SIG-M5 treated with dmso at 0.1 percent for 504 hours (cell line): ENCODE results near the gene SERBP1.
A peak's percentile ranks its signal among the peaks of the same experiment; 100 is the strongest.
"Not testable (repeated sequence)": the region's sequence is repeated elsewhere in the genome, so short reads cannot be mapped to it uniquely, and the experiment has no call there.

Experiments used
- DNase-seq: peaks from one replicate; lab custom pipeline; 2025; ENCODE audit not compliant: unreplicated experiment; lab: John Stamatoyannopoulos, UW

The SERBP1 gene

DNA sequence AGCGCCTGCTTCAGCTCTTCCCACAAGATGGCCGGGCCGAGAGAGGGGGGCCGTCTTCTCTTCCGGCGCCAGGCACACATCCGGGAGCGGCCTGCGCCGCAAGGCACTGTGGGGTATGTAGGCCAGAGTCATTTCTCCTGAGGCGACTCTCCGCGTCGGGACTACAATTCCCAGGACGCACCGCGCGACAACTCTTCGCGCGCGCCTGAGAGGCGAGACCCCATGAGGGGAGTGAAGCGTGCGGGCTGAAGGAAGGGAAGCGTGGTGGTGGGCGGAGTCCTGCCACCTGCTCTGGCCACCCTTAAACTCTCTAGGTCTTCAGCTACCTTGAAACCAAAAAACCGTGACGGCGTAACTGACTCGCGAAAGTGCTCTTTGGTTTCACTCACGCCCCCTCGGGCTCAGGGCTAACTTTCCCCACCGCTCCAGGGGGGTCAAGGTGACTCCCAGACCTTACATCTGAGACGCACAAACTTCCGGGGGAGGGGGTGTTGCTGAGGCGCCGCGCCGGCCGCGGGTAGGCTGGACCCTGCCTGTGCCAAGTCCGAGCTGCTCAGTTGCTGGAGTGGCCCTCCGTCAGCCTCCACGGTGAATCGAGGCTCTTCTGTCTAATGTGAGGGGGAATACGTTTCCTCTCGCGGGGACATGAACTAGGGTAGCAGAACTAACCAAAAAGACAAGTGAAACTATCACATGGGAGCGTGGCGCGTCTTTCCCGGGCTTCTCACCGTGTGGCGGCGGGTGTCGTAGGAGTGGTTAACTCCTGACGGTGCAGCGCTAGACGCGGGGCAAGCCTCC, at the start of gene SERBP1:
Gene SERBP1, minus strand, starts transcription at position 45 of the 798 bp plus-strand sequence. CDS start 102 bp downstream, outside the sequence.
- DNase-seq, result peak; percentile 93

DNA sequence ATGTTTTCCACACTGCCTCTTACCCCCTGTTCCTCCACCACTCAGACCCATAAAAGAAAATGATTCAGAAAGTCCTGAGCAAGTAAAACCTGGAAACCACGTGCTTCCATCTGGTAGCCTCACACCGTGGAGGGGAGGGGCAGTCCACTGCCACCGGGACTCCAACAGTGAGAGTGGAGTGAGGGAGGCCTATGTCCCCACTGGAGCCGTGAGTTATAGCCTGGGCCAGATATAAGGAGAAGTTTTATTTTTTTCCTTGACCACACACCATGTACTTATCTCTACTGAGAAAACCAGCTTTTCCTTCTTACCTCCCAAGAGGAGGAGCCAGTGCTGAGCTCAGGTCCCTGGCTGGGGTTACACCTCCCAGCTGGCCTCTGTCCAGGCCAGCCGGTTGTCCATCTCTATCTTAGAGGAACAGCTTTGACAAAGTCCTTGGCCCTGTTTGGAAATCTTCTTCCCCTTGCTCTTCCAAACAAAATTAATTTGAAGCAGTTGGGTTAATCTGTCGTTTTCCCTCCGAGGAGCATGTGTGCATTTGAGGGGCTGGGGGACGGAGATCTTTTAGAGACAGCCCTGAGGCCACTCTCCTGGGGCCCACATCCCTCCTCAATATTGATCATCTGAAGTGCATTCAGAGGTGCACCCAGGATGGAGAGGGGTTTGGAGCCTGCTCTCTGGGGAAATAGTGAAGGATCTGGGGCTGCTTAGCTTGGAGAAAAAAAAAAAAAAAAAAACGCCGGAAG, 49.1 kb upstream of the SERBP1 start:
- DNase-seq, result no peak

DNA sequence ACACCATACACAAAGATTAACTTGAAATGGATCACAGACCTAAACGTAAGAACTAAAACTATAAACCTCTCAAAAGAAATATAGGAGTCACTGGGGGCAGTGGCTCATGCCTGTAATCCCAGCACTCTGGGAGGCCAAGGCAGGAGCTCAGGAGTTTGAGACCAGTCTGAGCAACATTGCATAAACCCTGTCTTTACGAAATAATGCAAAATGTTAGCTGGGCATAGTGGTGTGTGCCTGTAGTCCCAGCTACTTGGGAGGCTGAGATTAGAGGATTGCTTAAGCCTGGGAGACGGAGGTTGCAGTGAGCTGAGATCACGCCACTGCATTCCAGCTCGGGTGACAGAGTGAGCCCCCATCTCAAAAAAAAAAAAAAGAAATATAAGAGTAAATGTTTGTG, 46.7 kb upstream of the SERBP1 start:
- DNase-seq, result no peak

DNA sequence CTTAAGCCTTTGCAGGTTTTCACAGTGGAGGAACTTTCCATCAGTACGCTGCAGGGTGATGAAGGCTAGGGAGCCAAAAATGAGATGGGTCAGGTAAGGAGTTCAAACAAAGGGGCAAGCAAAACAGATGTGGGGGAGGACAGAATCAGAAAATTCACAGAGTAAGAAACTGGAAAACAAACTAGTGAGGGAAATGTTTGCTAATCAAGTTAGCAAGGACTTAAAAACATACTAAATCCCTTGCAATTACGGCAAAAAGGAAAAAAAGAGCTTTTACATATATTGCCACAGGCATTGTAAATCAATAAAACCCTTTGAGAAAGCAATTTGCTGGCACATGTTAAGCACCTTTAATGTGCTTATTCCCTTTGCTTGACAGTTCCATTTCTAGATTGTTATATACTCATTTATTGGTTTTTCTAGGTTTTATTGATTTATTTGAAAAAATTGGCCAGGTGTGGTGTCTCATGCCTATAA, 45.8 kb upstream of the SERBP1 start:
- DNase-seq, result no peak

DNA sequence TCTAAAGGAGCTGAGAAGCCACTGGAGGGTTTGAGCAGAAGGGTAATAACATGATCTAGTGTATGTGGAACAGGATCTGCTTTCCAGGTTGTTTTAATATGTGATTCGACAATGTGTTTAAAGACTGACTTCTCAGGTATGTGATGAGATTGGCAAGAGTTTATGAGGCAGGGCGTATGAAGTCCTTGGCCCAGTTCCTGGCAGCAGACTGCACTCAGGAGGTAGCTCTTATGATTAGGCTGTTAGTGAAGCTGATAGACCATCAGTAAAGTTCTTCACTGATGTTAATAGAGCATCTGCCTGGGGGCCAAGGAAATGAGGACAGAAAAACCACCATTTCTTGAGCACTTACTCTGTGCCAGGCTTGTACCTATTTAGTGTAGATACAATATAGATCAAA, 41.9 kb upstream of the SERBP1 start:
- DNase-seq, result no peak

DNA sequence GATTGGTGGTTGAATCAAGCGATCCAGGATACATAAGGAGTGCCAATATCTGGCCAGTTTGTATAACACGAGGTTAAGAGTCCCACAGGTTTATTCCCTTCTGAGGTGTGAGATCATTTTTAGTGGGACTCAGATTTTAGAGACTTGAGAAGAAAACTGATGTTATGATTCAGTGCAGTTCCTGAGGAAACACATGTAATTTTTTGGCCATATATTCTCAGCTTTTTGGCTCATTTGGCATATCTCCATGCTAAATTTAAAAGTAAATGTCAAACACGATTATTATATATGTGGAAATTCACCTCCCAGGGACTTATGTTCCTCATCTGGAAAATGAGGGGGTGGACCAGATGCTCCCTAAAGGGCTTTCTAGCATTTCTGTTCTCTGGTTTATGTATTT, 39.2 kb upstream of the SERBP1 start:
- DNase-seq, result no peak

DNA sequence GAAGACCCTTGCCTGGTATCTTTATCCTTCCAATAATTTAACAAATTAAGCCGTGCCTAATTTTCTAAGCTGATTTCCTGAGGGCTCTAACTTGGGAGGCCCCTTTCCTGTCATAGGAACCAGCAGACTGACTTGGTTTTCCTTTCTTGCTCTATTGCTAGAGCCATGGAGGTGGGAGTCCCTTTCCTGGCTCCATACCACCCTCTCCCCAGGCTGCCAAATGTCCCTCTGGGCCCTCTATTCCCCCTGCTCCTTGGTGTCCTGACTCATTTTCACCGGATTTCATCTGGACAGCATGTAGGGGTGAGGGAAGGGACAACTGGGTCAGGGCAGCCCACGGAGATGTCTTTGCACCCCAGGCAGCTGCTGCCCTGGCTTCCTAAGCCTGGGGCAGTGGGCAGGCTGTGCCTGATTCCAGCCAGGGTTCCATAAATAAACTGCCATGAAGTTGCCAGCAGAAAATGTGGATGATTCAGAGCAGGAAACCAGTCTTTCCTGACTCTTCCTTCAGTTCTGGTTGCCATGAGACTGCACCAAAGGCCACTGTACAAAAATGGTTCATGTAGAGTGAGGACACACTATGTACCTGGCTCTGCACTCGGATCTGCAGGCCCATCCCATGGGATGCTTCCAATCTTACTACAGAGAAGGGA, 38.0 kb upstream of the SERBP1 start:
- DNase-seq, result no peak

DNA sequence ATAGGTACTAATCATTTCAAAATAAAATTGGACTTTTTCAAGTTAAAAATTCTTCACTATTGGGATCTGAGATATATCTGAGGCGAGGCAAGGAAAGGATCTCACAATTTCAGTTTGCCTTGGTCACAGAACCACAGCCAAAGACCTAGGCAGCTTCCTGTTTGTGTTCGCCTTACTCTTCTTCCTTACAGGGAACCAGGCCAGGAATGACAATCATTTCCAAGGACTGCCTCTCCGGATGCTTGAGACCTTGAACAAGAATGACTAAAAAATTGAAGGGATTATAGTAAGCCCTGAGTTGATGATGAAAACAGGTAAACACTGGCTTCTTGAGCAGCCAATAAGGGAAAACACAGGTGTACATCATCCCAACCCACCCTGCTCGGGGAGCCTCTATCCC, 35.2 kb upstream of the SERBP1 start:
- no peak for DNase-seq

DNA sequence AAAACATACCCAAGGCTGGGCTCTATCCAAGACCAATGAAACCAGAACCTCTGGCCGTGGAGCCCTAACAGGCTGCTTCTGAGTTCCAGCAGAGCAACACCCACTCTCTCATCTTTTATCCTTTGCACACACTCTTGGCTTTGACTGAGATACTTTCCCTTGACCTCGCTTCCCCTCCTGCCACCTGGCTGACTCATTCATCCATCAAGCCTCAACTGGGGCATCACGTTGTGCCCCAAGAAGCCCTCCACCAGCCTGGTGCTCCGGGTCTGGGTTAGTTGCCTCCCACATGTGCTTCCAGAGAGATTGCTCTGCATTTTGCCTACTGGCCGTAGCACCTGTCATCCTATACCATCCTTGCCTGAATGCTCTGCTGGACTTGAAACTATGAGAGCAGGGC, 34.5 kb upstream of the SERBP1 start:
- no peak for DNase-seq

DNA sequence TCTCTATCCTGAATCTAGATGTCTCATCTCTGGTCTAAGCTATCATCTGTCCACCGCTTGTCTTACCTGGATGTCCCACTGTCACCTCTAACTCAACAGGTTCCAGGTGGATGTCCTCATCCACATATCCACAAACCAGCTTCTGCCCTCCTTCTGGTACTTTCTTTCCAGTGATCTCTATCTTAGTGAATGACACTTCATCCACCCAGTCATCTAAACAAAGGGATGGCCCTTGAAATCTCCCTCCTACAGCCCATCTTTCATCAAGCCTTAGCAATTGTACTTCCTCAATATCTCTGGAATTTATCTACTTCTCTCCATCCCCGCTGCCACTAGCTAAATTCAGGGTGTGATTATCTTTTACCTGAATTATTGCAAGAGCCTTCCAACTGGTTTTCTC, 33.9 kb upstream of the SERBP1 start:
- no peak for DNase-seq

DNA sequence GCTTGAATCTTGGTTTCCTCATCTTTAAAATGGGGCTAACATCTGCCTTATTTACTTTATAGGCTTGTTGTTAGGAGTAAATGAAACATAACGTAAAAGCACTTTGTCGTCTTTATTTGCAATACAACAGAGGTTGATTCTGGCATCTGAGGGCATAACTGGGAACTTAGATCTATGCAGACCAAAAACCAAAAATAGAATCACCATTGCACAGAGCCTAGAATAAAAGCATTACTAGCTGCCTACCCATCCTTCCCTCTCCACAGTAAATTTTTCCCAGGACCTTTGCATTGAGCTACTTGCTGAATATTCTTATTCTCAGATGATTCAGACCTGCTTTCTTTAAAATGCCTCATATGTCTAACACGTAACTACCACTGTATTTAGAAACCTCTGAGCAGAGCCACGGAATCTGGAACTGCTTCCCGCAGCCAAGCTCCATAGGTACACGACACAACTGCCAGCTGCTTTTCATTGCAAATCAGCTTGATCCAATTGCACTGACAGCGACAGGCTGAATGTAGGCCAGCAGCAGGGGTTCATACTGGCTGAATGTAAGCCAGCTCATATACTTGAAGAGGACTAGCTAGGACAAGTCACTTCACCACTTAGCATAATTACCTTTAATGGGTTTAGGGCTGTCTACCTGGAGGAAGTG, 33.2 kb upstream of the SERBP1 start:
- no peak for DNase-seq

DNA sequence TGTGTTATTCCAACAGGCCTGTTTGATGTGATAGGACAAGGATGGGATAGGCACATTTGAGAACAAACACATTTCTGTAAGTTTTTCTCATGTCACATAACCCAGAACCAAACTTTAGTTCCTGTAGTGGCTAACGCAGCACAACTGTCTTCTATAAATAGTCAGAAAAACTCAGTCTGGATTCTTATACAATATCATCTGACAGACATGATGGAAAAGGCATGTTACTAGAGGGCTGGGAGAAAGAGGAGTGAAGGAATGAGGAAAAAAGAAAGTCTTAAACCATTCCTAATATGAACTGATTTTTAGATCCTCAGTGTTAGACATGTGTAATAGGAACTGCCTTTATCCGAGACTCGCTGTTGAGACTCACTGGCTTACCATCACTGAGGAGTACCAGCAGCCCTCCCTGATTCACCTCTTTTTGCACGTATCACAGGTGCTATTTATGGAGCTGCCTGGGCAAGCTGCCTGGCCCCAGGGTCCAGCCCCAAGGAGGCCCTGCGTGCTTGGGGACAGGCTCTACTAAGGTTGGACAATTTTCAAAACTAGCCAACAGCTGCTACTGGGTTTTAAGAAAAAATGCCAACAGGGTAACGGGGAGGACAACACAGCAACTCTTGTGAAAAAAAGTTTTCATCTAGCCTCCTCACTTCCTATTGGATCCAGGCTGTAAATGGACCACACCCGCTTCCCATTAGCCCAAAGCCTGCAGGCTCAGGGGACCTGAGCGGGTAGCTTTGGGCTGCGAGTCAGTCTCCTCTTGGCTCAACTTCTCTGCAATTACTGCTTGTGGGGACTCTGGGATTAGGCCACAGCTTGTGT, 30.7 kb upstream of the SERBP1 start:
- no peak for DNase-seq

DNA sequence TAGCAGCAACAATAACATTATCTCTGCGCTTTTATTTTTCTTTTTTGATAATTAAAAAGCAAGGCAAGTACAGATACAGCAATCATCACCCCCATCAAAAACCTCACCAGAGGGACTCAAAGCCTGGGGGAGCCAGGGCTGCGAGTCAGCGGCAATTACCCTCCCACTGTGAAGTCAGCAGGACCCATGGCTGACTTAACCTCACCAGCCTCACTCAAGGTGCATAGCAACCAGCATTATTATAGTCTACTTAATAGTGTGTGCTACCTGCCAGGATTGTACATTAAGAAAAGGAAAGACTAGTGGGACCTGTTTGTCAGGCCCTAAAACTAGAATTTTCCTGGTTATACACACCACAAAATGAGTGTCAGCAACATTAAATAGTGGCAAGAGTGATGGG, 28.9 kb upstream of the SERBP1 start:
- no peak for DNase-seq

DNA sequence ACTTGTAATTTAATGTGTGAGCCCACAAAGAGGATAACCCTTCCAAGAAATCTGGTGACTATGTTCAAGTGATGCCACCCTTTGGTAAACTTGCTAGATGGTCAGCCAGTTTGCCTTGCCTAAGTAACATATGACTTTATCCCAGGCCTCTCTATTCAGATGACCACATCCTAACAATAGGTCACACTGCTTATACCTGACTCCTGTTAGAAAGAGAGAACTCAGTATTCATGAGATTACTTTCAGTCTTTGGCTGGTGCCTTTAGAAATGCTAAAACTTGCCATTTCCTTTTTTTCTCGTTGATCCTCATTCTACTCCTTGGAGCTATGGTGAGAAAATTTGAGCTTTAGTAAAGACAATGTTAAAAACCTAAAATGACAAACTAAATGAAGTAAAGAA, 28.5 kb upstream of the SERBP1 start:
- no peak for DNase-seq

DNA sequence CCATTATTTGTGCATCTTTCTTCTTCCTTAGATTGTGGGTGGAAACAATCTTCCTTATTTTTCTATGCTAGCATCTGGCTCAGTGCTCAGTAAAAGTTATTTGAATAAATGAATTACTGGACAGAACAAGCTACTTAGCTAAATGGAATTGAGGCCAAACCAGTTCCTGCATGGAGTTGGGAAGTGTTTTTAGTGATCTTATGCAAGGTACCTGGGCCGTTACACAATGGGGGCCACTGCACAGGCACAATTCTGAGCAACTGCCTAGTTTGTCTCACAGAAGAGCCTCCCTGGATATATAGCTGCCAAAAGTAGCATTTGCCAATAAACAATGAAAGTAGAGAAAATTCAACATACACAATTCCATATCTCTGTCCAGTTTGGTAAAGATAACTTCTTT, 27.0 kb upstream of the SERBP1 start:
- DNase-seq, result no peak

DNA sequence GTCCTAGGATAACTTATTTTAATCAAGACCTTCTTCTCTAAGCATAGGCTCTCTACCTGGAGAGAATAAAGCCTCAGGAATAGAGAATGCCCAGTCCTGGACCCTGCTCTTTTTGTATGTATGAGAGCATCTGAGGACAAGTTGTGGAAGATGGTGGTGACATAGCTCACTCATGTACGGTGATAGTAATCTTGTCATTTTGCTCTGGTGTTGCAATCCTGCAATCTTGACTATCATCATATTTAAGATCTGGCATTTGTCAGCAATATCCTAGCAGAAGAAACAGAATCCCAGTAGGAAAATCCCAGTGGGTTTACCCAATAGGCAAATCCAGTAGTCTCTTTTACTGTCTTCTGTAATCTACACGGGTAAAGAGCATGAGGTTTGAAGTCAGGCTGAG, 21.6 kb upstream of the SERBP1 start:
- DNase-seq, result no peak

DNA sequence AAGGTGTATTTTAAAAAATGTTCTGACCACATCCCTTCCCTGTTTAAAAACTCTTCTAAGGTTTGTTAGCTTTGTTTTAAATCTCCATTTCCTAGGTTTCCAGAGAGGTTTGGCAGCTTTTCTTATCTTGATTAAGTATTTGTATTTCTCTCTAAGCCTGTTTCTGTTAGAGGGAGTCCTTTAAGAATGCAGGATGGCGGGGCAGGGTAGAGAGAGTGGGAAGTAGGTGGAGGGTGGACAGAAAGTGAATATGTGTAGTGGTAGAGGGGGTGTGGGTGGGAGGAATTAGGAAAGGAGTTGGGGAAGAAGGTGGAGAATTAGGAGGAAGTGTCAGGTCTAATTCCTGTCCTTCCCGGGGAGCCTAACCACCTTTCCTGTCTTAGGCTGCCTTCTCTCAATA, 21.2 kb upstream of the SERBP1 start:
- no peak for DNase-seq

DNA sequence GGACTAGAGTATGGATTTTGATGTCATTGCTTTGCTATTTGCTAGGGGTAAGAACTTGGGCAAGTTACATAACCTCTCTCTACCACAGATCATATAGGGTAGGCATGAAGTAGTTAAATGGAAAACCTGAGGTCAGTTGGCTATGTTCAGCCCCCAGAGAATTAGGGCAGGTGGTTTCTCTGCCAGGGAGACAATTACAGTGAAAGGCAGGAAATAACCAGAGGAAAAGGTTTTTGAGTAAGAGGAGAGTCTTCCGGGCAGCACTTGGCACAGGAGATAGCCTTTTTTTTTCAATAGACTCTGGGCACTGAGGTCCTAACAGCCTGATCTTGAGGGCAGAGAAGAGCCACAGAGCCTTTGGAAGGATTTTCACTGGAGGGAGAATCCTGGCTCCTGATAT, 16.7 kb upstream of the SERBP1 start:
- no peak for DNase-seq

DNA sequence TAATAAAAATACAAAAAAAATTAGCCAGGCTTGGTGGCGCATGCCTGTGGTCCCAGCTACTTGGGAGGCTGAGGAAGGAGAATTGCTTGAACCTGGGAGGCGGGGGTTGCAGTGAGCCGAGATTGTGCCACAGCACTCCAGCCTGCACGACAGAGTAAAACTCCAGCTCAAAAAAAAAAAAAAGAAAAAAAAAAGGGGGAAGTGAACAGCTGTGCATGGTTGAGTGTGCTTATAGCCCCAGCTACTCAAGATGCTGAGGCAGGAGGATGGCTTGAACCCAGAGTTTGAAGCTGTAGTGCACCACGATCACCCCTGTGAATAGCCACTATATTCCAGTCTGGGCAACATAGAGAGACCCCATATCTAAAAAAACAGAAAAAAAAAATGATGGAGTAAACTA, 15.8 kb upstream of the SERBP1 start:
- not testable (repeated sequence) for DNase-seq

DNA sequence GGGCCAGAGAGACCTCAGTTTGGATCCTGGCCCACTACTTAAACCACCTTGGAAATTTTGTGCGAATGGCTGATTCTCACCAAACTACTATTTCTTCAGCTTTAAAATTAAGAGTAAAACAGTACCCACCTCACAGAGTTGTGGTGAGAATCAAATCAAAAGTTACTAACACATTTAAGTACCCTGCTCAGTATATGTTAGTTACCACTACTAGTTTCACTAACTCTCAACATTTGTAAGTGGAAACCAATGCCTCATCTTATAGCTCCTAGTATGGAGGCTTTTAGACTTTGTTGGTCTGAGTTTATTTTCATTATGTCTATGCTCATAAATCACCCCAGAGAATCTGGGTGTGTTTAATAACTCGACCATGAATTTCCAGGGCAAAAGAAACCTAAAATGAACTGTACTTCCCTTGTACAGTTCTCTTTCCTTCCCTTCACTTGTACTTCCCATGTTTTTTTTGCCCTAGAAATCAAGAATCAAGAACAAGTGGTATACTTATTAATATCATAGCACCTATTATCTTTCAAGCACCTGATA, 11.6 kb upstream of the SERBP1 start:
- DNase-seq, result no peak
